ENCODE measurements around the gene INSIG1.

- TF ChIP-seq CTCF (IDR thresholded peaks at IDR 0.05) (no peak), POLR2A (IDR thresholded peaks at IDR 0.05) (no peak)
These were observed 29.5 kb upstream of the INSIG1 start for GRCh38 chr7:155268211-155268610.
